ENCODE measurements around the gene CRELD1. TPM values are rescaled to one million over a fixed set of nuclear protein-coding genes. Genes with fewer than 3 reads are reported as not detected.

CRELD1 gene
- total and polyA plus RNA-seq, 2 of the 13 experiments (the other 11 are each of a cell fraction or from before 2014, with no cell fraction given): 27.1 to 61.9 TPM

DNA sequence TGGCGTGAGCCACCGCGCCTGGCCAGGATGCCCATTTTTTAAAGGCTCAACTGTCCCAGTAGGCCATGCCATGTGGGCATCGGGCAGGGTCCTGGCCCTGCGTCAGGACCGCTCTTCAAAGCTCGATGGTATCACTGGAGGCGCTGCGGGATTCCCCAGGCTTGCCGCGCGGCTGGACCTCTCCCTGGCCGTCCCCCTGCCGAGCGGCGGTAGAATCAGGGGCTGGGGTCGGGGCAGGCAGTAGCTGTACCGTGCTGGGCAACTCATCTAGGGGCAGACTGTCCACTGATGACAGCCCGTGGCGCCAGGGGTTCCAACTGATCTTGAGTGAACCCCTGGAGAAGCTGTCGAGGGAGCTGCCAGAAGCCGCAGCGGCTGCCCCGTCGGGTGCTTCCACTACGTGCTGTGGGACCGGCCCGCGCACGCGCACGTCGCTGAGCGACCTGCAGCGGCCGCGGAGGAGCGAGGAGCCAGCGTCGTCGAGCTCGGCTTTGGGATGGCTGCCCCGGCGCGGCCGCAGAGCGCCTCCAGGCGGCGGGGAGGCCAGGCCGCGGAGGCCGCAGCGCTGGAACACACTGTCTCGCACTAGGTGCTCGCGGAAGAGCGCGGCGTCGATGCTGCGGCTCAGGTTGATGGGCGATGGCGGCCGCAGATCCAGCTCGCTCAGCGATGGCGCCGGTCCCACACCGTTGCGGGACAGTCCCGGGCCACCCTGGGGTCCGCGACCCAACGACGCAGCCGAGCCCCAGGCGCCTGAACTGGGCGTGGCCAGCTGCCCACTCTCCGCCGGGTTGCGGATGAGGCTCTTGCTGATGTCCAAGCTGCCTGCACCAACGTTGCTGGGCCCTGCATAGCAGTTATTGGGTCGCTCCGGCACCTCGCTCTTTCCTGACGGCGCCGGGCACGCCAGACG, 12.7 kb downstream of the CRELD1 start (continued):
- TF ChIP-seq ZNF574 (CRISPR knock-in tag; IDR thresholded peaks at IDR 0.05) (peak; percentile 99), USF2 (IDR thresholded peaks at IDR 0.05; ENCODE audit: low read depth, low read length) (no peak), USF2 (CRISPR knock-in tag; IDR thresholded peaks at IDR 0.05; ENCODE audit: borderline replicate concordance) (no peak; the same call in 1 of the 2 replicates), CSRNP2 (CRISPR knock-in tag; conservative IDR thresholded peaks at IDR 0.05; ENCODE audit: low read depth) (no peak), HDAC2 (CRISPR knock-in tag; IDR thresholded peaks at IDR 0.05) (peak; percentile 36; the same call in 1 of the 2 replicates), PAF1 (CRISPR knock-in tag; IDR thresholded peaks at IDR 0.05) (no peak), NR1H2 (CRISPR knock-in tag; IDR thresholded peaks at IDR 0.05; ENCODE audit: borderline replicate concordance, low read depth) (peak; percentile 79; the same call in 1 of the 2 replicates), NR2F6 (IDR thresholded peaks at IDR 0.05) (no peak), NR2F6 (CRISPR knock-in tag; IDR thresholded peaks at IDR 0.05) (0 out of 2 replicates have a peak, but pooled peaks have one; percentile 5), ZNF496 (CRISPR knock-in tag; IDR thresholded peaks at IDR 0.05; ENCODE audit: insufficient replicate concordance) (no peak)
- TF ChIP-seq, protein P1, sequence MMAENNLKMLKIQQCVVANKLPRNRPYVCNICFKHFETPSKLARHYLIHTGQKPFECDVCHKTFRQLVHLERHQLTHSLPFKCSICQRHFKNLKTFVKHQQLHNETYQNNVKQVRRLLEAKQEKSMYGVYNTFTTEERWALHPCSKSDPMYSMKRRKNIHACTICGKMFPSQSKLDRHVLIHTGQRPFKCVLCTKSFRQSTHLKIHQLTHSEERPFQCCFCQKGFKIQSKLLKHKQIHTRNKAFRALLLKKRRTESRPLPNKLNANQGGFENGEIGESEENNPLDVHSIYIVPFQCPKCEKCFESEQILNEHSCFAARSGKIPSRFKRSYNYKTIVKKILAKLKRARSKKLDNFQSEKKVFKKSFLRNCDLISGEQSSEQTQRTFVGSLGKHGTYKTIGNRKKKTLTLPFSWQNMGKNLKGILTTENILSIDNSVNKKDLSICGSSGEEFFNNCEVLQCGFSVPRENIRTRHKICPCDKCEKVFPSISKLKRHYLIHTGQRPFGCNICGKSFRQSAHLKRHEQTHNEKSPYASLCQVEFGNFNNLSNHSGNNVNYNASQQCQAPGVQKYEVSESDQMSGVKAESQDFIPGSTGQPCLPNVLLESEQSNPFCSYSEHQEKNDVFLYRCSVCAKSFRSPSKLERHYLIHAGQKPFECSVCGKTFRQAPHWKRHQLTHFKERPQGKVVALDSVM (CRISPR knock-in tag; IDR thresholded peaks at IDR 0.05): peak; percentile 86
- TF ChIP-seq, protein P2, sequence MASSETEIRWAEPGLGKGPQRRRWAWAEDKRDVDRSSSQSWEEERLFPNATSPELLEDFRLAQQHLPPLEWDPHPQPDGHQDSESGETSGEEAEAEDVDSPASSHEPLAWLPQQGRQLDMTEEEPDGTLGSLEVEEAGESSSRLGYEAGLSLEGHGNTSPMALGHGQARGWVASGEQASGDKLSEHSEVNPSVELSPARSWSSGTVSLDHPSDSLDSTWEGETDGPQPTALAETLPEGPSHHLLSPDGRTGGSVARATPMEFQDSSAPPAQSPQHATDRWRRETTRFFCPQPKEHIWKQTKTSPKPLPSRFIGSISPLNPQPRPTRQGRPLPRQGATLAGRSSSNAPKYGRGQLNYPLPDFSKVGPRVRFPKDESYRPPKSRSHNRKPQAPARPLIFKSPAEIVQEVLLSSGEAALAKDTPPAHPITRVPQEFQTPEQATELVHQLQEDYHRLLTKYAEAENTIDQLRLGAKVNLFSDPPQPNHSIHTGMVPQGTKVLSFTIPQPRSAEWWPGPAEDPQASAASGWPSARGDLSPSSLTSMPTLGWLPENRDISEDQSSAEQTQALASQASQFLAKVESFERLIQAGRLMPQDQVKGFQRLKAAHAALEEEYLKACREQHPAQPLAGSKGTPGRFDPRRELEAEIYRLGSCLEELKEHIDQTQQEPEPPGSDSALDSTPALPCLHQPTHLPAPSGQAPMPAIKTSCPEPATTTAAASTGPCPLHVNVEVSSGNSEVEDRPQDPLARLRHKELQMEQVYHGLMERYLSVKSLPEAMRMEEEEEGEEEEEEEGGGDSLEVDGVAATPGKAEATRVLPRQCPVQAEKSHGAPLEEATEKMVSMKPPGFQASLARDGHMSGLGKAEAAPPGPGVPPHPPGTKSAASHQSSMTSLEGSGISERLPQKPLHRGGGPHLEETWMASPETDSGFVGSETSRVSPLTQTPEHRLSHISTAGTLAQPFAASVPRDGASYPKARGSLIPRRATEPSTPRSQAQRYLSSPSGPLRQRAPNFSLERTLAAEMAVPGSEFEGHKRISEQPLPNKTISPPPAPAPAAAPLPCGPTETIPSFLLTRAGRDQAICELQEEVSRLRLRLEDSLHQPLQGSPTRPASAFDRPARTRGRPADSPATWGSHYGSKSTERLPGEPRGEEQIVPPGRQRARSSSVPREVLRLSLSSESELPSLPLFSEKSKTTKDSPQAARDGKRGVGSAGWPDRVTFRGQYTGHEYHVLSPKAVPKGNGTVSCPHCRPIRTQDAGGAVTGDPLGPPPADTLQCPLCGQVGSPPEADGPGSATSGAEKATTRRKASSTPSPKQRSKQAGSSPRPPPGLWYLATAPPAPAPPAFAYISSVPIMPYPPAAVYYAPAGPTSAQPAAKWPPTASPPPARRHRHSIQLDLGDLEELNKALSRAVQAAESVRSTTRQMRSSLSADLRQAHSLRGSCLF (CRISPR knock-in tag; IDR thresholded peaks at IDR 0.05; ENCODE audit: borderline replicate concordance): no peak
